Measurements from ENCODE around the gene LAMP5.

DNA sequence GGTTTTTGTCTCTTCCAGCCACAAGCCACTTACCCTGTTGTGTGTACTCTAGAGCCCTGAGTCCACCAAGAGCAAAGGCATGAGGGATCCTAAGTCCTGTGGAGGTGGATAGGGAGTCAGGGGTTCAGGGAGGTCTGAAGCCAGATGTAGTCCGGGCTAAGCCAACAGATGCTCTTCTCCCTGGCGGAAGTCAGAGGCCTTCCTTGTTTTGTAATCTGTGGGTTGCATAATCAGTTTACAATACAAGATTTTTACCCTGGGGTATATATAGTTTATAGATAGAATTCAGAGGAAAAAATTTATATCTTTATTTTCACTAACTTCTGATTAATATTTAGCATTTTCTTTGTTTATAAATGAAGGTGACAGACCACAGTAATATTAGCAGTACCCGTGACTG lies 9.2 kb downstream of the LAMP5 start:
- TF ChIP-seq POLR2AphosphoS5 (IDR thresholded peaks at IDR 0.05; ENCODE audit: low read depth, low read length) (no peak), TAF1 (IDR thresholded peaks at IDR 0.05; ENCODE audit: borderline replicate concordance, insufficient read depth, low read length) (no peak)

Measured in PFSK-1 (cell line).